Thyroid gland (tissue), 4 donors: ENCODE data around the gene MIB2.
"Not testable (repeated sequence)": the region's sequence is repeated elsewhere in the genome, so short reads cannot be mapped to it uniquely, and the experiment has no call there.

Experiments used
- POLR2A ChIP-seq, 2 donors: fragments of 450-650 bp; IDR thresholded peaks; one replicate each; pipeline ENCODE4 v1.6.1; 2017; ENCODE audit warnings: antibody characterized with exemption in 2 of 2, mild to moderate bottlenecking in 2 of 2, moderate library complexity in 1 of 2
- TF ChIP-seq, protein P1 (sequence below), 6 experiments: fragments of 200-600 bp in 3 of 6; fragments of 450-650 bp in 3 of 6; sonication (generic) in 3 of 6; IDR thresholded peaks; one replicate each; pipeline ENCODE4 v1.5.1; 2016 to 2019; ENCODE audit warnings: antibody characterized with exemption in 6 of 6, mild to moderate bottlenecking in 2 of 6, inconsistent platforms in 1 of 6, moderate library complexity in 1 of 6

DNA sequence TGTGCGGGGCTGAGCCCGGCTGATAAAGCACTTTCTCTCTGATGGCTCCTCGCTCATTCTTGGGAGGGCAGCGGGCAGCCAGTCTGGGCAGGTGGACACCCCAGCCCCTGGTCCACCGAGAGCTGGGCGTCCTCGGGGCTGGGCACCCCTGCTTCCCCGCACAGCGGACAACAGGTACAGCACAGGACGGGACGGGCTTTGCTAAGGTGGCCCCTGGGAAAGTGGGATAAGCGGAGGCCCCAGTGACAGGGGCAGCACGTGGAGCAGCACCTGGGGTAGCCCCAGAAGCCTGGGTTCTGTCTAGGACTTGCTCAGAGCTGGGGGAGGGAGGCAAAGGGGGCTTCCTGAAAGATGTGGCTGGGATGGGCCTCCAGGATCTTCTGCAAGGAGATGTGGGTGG is 19.3 kb downstream of the MIB2 start:
- TF ChIP-seq, protein P1, sequence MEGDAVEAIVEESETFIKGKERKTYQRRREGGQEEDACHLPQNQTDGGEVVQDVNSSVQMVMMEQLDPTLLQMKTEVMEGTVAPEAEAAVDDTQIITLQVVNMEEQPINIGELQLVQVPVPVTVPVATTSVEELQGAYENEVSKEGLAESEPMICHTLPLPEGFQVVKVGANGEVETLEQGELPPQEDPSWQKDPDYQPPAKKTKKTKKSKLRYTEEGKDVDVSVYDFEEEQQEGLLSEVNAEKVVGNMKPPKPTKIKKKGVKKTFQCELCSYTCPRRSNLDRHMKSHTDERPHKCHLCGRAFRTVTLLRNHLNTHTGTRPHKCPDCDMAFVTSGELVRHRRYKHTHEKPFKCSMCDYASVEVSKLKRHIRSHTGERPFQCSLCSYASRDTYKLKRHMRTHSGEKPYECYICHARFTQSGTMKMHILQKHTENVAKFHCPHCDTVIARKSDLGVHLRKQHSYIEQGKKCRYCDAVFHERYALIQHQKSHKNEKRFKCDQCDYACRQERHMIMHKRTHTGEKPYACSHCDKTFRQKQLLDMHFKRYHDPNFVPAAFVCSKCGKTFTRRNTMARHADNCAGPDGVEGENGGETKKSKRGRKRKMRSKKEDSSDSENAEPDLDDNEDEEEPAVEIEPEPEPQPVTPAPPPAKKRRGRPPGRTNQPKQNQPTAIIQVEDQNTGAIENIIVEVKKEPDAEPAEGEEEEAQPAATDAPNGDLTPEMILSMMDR (IDR thresholded peaks at IDR 0.05): not testable (repeated sequence)
- TF ChIP-seq POLR2A (IDR thresholded peaks at IDR 0.05): not testable (repeated sequence)
